HepG2 (cell line): Measurements from ENCODE around the gene FCN1. TPM values are rescaled to one million over a fixed set of nuclear protein-coding genes. Genes with fewer than 3 reads are reported as not detected.

Experiments used
- ATAC-seq: fragments of 200-7000 bp; cut with Tn5 transposase; 3 replicates; pipeline ENCODE4 v1.9.1; 2020; ENCODE audit warnings: mild to moderate bottlenecking, moderate library complexity
- BruUV-seq: library from RNA; stranded (reverse); fragments of 400-500 nt; replicated peaks from 2 replicates; lab custom pipeline; 2021; lab: Mats Ljungman, UMichigan
- CTCF ChIA-PET: fragments of 300-600 bp; formaldehyde crosslinking; extraction: SDS; loops from one replicate; lab custom pipeline; 2021; ENCODE audit warnings: low total read pairs, inconsistent platforms, low intra/inter-chr PET ratio; lab: Yijun Ruan, JAX
- POLR2A ChIA-PET: fragments of 350-600 bp; sonication (Branson Sonifier 250); formaldehyde crosslinking; loops from one replicate; lab custom pipeline; 2020; ENCODE audit warnings: antibody characterized with exemption, inconsistent platforms; lab: Yijun Ruan, JAX
- DNase-seq: peaks from one replicate; pipeline ENCODE4 v3.0.0-alpha.2; 2015; ENCODE audit warnings: low spot score
- FAIRE-seq: peaks from 3 replicates; lab custom pipeline; 2011; peaks lifted over from hg19 to GRCh38; lab: Jason Lieb, UNC
- H2AFZ ChIP-seq: one replicate; pipeline ENCODE4 v1.6.1; 2011; ENCODE audit warnings: low read length, inconsistent platforms
- H3K27ac ChIP-seq: fragments of 300-600 bp; 3 replicates; pipeline ENCODE4 v1.8.0; 2011; ENCODE audit warnings: mixed run types, mild to moderate bottlenecking, mixed read lengths, low read length, inconsistent platforms; ENCODE audit not compliant: insufficient read depth; ENCODE audit errors: extremely low read length
- H3K27me3 ChIP-seq, 2 experiments: fragments of 200-600 bp in 1 of 2; 2 replicates in 1 of 2; 3 replicates in 1 of 2; pipeline versions ENCODE4 v1.6.0 to v1.8.0; 2011; ENCODE audit warnings: low read length in 2 of 2, mild to moderate bottlenecking in 2 of 2, moderate library complexity in 2 of 2, inconsistent platforms in 1 of 2; ENCODE audit not compliant: insufficient read depth in 2 of 2, control insufficient read depth in 1 of 2
- H3K36me3 ChIP-seq, 2 experiments: fragments of 200-600 bp in 1 of 2; replicated peaks in 1 of 2; 2 replicates in 1 of 2; 3 replicates in 1 of 2; pipeline versions ENCODE4 v1.5.1 to v1.8.0; 2011; ENCODE audit warnings: low read length in 2 of 2, inconsistent platforms in 1 of 2; ENCODE audit not compliant: insufficient read depth in 2 of 2, control insufficient read depth in 1 of 2
- H3K4me1 ChIP-seq: 2 replicates; pipeline ENCODE4 v1.5.1; 2012; ENCODE audit warnings: low read length, inconsistent platforms; ENCODE audit not compliant: insufficient read depth
- H3K4me2 ChIP-seq: 2 replicates; pipeline ENCODE4 v1.6.0; 2011; ENCODE audit warnings: low read depth, low read length, inconsistent platforms
- H3K4me3 ChIP-seq, 3 experiments: fragments of 200-600 bp in 1 of 3; sonication (generic), shearing (Covaris generic) in 1 of 3; replicated peaks in 1 of 3; 2 replicates each; pipeline ENCODE4 v1.5.1; 2011 to 2016; ENCODE audit warnings: low read length in 3 of 3, inconsistent platforms in 2 of 3, low read depth in 2 of 3, mild to moderate bottlenecking in 2 of 3, control low read depth in 1 of 3, mixed read lengths in 1 of 3; ENCODE audit not compliant: insufficient read depth in 1 of 3
- H3K79me2 ChIP-seq: one replicate; pipeline ENCODE4 v1.6.1; 2011; ENCODE audit warnings: low read length, inconsistent platforms; ENCODE audit not compliant: insufficient read depth
- H3K9ac ChIP-seq: 2 replicates; pipeline ENCODE4 v1.6.0; 2011; ENCODE audit warnings: mild to moderate bottlenecking, low read depth, low read length, inconsistent platforms; ENCODE audit not compliant: insufficient read depth
- H3K9me3 ChIP-seq: 2 replicates; pipeline ENCODE4 v1.5.1; 2012; ENCODE audit warnings: mild to moderate bottlenecking, low read length
- H4K20me1 ChIP-seq: 2 replicates; pipeline ENCODE4 v1.6.0; 2011; ENCODE audit warnings: inconsistent platforms, mild to moderate bottlenecking, low read length, moderate library complexity; ENCODE audit not compliant: insufficient read depth
- RNF2 ChIP-seq: fragments of 450-650 bp; conservative IDR thresholded peaks from 2 replicates; pipeline ENCODE4 v1.6.1; 2016; ENCODE audit warnings: low read depth
- ZC3H13 ChIP-seq: sonication (generic); formaldehyde crosslinking; IDR thresholded peaks from 2 replicates; pipeline ENCODE4 v1.8.1; 2023; ENCODE audit warnings: mild to moderate bottlenecking, missing genetic modification reagents, moderate library complexity
- ZFP36L2 ChIP-seq: sonication (generic); formaldehyde crosslinking; IDR thresholded peaks from 2 replicates; pipeline ENCODE4 v1.4.0; 2020; ENCODE audit warnings: missing genetic modification reagents
- ZMAT3 ChIP-seq: sonication (generic); formaldehyde crosslinking; conservative IDR thresholded peaks from 2 replicates; pipeline ENCODE4 v1.7.0; 2021; ENCODE audit warnings: missing genetic modification reagents
- ZNF382 ChIP-seq: sonication (generic); formaldehyde crosslinking; IDR thresholded peaks from 2 replicates; pipeline ENCODE4 v1.5.0; 2020; ENCODE audit warnings: missing genetic modification reagents, mild to moderate bottlenecking, borderline replicate concordance
- WGBS: methylation state at CpG from one replicate; pipeline ENCODE4 v1.1.6; 2017; ENCODE audit warnings: low lambda C conversion rate; 5-methylcytosine and 5-hydroxymethylcytosine counted together
- in situ Hi-C: cut with HindIII; loops from 2 replicates; pipeline ENCODE4 v1.10.0; 2017; ENCODE audit warnings: low pct_unique_long_range_greater_than_20kb; ENCODE audit not compliant: extremely low pct_ligation_motif_present
- intact Hi-C: fragments of 100-400 bp; cut with micrococcal nuclease; formaldehyde crosslinking; loops from one replicate; pipeline ENCODE4 v1.10.0; 2022; ENCODE audit not compliant: unreplicated experiment
- polyA plus RNA-seq, 8 experiments: library from polyadenylated mRNA; depleted of rRNA in 3 of 8; stranded (reverse) in 7 of 8; unstranded in 1 of 8; fragments of >200 nt; fragmentation: Illumina TruSeq in 4 of 8; extraction: Trizol in 4 of 8; gene quantifications; 2 replicates each; pipeline versions ENCODE4 v1.2.1 to v1.2.3, GENCODE V29; 2011 to 2016; ENCODE audit warnings: low read depth in 4 of 8, missing spikeins in 1 of 8, mixed read lengths in 1 of 8; ENCODE audit not compliant: insufficient read depth in 1 of 8
- total RNA-seq, 5 experiments: library from RNA; depleted of rRNA; stranded (reverse); fragments of >200 nt; fragmentation: Illumina TruSeq; extraction: Trizol; gene quantifications; 2 replicates each; pipeline ENCODE4 v1.2.3, GENCODE V29; 2016; ENCODE audit warnings: low read depth in 1 of 5
- TF ChIP-seq, protein P1 (sequence below): sonication (generic); formaldehyde crosslinking; IDR thresholded peaks from 2 replicates; pipeline ENCODE4 v1.4.0; 2020; ENCODE audit warnings: missing genetic modification reagents
- TF ChIP-seq, protein P2 (sequence below): sonication (generic); formaldehyde crosslinking; IDR thresholded peaks from 2 replicates; pipeline ENCODE4 v1.4.0; 2020; ENCODE audit warnings: low read depth, mild to moderate bottlenecking, missing genetic modification reagents
- TF ChIP-seq, protein P3 (sequence below): sonication (generic); formaldehyde crosslinking; IDR thresholded peaks from 2 replicates; pipeline ENCODE4 v1.4.0; 2020; ENCODE audit warnings: missing genetic modification reagents, borderline replicate concordance
- TF ChIP-seq, protein P4 (sequence below): sonication (generic); formaldehyde crosslinking; IDR thresholded peaks from 2 replicates; pipeline ENCODE4 v1.8.1; 2023; ENCODE audit warnings: mild to moderate bottlenecking, missing genetic modification reagents

Gene FCN1
- total and polyA plus RNA-seq, 2 of the 13 experiments (the other 11 are each of a cell fraction or from before 2014, with no cell fraction given): not detected

DNA sequence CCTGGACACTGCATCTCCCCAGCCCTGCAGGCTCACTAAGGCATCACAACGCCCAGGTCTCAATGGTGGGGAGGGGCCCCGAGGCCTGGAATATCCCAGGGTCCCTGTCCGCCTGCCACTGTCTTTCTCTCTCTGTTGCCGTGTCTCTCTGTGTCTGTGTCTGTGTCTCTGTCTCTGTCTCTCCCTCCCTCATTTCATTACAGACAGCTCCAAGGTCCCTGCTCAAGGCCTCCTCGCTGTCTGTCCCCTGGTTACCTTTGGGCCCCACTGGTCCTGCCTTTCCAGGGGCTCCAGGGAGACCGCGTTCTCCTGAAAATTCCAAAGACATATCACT, 3.2 kb downstream of the FCN1 start:
- H3K9ac ChIP-seq: no peak overlapping the region
- intact Hi-C loops (no loop called here), in situ Hi-C loops (no loop called here)
- no peaks in the 10 kb centered on the region for H3K36me3 ChIP-seq
- DNase-seq (no peak), ATAC-seq (no peak), FAIRE-seq (no peak)
- no peaks in the 10 kb centered on the region for H4K20me1 ChIP-seq
- ChIA-PET POLR2A (no interaction called here), CTCF (no interaction called here)
- no peak overlapping the region for H3K4me2 ChIP-seq
- no peaks in the 10 kb centered on the region for H3K4me1 ChIP-seq
- 14% methylated on average over 7 of the region's 7 CpGs for WGBS
- H3K79me2 ChIP-seq: no peaks in the 10 kb centered on the region
- BruUV-seq: no TSS peak
- H3K27ac ChIP-seq: no peak overlapping the region
- TF ChIP-seq, protein P1, sequence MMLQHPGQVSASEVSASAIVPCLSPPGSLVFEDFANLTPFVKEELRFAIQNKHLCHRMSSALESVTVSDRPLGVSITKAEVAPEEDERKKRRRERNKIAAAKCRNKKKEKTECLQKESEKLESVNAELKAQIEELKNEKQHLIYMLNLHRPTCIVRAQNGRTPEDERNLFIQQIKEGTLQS: no peak
- TF ChIP-seq ZC3H13: no peak
- peaks cover 10 to 67% of the 10 kb centered on the region in 2 experiments; a peak in 4 of 5 replicates for H3K27me3 ChIP-seq
- no peak overlapping the region for H2AFZ ChIP-seq
- no peaks in the 10 kb centered on the region for H3K9me3 ChIP-seq
- no peak overlapping the region for H3K4me3 ChIP-seq

DNA sequence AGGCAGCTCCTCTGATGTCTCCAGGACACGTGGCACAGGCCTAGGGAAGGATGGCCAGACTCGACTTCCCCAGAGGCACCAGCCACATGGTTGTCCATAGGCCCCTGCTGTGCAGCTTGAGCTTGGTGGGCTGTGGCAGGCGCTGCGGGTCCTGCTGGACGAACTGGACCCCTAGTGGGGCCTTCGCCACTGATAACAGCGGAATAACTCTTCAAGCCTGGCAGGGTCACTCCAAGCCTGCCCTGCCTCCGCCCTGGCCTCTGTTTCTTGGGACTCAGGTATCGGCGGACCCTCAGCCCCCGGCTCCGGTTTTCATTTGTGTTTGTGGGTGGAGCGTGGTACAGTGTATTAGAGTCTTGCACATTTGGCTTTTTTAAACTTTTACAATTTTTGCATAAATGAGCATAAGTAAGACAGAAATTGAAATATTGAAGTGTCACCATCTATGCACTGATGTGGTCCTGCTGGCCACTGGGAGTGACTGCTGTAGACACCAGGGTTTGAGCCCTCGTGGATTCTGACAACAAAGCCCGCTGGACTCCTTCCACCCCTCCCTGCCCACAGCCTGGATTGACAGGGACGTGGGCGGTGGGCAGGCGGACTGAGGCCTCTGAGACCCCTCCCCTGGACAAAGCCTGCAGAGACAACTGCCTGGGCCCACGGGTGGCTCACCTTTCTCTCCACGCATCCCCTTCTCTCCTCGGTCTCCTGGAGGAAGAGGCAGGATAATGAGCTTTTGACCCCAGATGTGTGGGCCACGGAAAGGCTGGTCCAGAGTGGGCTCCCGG, 3.8 kb downstream of the FCN1 start:
- Histone ChIP-seq H3K36me3 (no peaks in the 10 kb centered on the region), H3K27me3 (peaks cover 10 to 73% of the 10 kb centered on the region in 2 experiments; a peak in 4 of 5 replicates), H3K4me1 (no peaks in the 10 kb centered on the region), H4K20me1 (no peaks in the 10 kb centered on the region), H3K27ac (no peak overlapping the region), H2AFZ (no peak overlapping the region), H3K4me3 (no peak overlapping the region), H3K9me3 (no peaks in the 10 kb centered on the region), H3K9ac (no peak overlapping the region), H3K79me2 (no peaks in the 10 kb centered on the region), H3K4me2 (no peak overlapping the region)
- no peak for DNase-seq
- ChIA-PET POLR2A (no interaction called here), CTCF (no interaction called here)
- BruUV-seq: no TSS peak
- no peak for FAIRE-seq
- 9% methylated on average over 5 of the region's 23 CpGs for WGBS
- in situ Hi-C loops: no loop called here
- intact Hi-C loops: no loop called here
- no peak for ATAC-seq
- TF ChIP-seq ZMAT3: no peak
- no peak for TF ChIP-seq ZFP36L2 (CRISPR knock-in tag)
- no peak for TF ChIP-seq RNF2
- TF ChIP-seq, protein P2, sequence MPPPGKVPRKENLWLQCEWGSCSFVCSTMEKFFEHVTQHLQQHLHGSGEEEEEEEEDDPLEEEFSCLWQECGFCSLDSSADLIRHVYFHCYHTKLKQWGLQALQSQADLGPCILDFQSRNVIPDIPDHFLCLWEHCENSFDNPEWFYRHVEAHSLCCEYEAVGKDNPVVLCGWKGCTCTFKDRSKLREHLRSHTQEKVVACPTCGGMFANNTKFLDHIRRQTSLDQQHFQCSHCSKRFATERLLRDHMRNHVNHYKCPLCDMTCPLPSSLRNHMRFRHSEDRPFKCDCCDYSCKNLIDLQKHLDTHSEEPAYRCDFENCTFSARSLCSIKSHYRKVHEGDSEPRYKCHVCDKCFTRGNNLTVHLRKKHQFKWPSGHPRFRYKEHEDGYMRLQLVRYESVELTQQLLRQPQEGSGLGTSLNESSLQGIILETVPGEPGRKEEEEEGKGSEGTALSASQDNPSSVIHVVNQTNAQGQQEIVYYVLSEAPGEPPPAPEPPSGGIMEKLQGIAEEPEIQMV (CRISPR knock-in tag): no peak
- TF ChIP-seq, protein P3, sequence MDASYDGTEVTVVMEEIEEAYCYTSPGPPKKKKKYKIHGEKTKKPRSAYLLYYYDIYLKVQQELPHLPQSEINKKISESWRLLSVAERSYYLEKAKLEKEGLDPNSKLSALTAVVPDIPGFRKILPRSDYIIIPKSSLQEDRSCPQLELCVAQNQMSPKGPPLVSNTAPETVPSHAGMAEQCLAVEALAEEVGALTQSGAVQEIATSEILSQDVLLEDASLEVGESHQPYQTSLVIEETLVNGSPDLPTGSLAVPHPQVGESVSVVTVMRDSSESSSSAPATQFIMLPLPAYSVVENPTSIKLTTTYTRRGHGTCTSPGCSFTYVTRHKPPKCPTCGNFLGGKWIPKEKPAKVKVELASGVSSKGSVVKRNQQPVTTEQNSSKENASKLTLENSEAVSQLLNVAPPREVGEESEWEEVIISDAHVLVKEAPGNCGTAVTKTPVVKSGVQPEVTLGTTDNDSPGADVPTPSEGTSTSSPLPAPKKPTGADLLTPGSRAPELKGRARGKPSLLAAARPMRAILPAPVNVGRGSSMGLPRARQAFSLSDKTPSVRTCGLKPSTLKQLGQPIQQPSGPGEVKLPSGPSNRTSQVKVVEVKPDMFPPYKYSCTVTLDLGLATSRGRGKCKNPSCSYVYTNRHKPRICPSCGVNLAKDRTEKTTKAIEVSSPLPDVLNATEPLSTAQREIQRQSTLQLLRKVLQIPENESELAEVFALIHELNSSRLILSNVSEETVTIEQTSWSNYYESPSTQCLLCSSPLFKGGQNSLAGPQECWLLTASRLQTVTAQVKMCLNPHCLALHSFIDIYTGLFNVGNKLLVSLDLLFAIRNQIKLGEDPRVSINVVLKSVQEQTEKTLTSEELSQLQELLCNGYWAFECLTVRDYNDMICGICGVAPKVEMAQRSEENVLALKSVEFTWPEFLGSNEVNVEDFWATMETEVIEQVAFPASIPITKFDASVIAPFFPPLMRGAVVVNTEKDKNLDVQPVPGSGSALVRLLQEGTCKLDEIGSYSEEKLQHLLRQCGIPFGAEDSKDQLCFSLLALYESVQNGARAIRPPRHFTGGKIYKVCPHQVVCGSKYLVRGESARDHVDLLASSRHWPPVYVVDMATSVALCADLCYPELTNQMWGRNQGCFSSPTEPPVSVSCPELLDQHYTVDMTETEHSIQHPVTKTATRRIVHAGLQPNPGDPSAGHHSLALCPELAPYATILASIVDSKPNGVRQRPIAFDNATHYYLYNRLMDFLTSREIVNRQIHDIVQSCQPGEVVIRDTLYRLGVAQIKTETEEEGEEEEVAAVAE (CRISPR knock-in tag): no peak
- no peak for TF ChIP-seq ZNF382 (CRISPR knock-in tag)
- TF ChIP-seq, protein P4, sequence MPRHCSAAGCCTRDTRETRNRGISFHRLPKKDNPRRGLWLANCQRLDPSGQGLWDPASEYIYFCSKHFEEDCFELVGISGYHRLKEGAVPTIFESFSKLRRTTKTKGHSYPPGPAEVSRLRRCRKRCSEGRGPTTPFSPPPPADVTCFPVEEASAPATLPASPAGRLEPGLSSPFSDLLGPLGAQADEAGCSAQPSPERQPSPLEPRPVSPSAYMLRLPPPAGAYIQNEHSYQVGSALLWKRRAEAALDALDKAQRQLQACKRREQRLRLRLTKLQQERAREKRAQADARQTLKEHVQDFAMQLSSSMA: no peak
